WTC11 (cell line): ENCODE results near the gene PTPN13. TPM values are rescaled to one million over a fixed set of nuclear protein-coding genes. Genes with fewer than 3 reads are reported as not detected.

Source experiments
- ATAC-seq: fragments of 200-7000 bp; cut with Tn5 transposase; 2 replicates; pipeline ENCODE4 v1.10.0; 2021; ENCODE audit warnings: mild to moderate bottlenecking, moderate library complexity
- CTCF ChIA-PET: fragments of 300-600 bp; sonication (Branson Sonifier 250); formaldehyde crosslinking; loops from one replicate; lab custom pipeline; 2021; ENCODE audit warnings: antibody characterized with exemption; lab: Charles Lee
- POLR2A ChIA-PET: fragments of 350-600 bp; sonication (Branson Sonifier 250); formaldehyde crosslinking; loops from one replicate; lab custom pipeline; 2021; ENCODE audit warnings: antibody characterized with exemption; lab: Charles Lee
- DNase-seq: peaks from one replicate; pipeline ENCODE4 v3.0.0; 2021; ENCODE audit warnings: low spot score
- H3K27ac Mint-ChIP-seq: 2 replicates; pipeline ENCODE4 v1.8.0; 2021; ENCODE audit warnings: mixed read lengths
- H3K27me3 Mint-ChIP-seq: 2 replicates; pipeline ENCODE4 v1.8.0; 2021; ENCODE audit warnings: low read depth, mild to moderate bottlenecking, moderate library complexity, mixed read lengths
- H3K36me3 Mint-ChIP-seq: 2 replicates; pipeline ENCODE4 v1.8.0; 2021; ENCODE audit warnings: mixed read lengths
- H3K4me1 Mint-ChIP-seq: 2 replicates; pipeline ENCODE4 v1.8.0; 2022; ENCODE audit warnings: mixed read lengths
- H3K4me3 Mint-ChIP-seq: 2 replicates; pipeline ENCODE4 v1.8.0; 2021; ENCODE audit warnings: mild to moderate bottlenecking, moderate library complexity, mixed read lengths
- H3K9me3 Mint-ChIP-seq: 2 replicates; pipeline ENCODE4 v1.8.0; 2021; ENCODE audit warnings: mixed read lengths
- ELF4 ChIP-seq: sonication (generic); formaldehyde crosslinking; IDR thresholded peaks from 2 replicates; pipeline ENCODE4 v1.8.1; 2022; ENCODE audit warnings: low read depth, mild to moderate bottlenecking, moderate library complexity, missing genetic modification reagents
- ESRRA ChIP-seq: sonication (generic); formaldehyde crosslinking; IDR thresholded peaks from 2 replicates; pipeline ENCODE4 v1.8.1; 2022; ENCODE audit warnings: mild to moderate bottlenecking, missing genetic modification reagents, borderline replicate concordance
- MYBL2 ChIP-seq: sonication (generic); formaldehyde crosslinking; IDR thresholded peaks from 2 replicates; pipeline ENCODE4 v1.8.1; 2023; ENCODE audit warnings: mild to moderate bottlenecking, moderate library complexity, missing genetic modification reagents
- NFATC4 ChIP-seq: fragments of 250-450 bp; sonication (Bioruptor Pico); IDR thresholded peaks from 2 replicates; pipeline ENCODE4 v1.9.0; 2021; ENCODE audit warnings: mild to moderate bottlenecking
- NR1H2 ChIP-seq: sonication (generic); formaldehyde crosslinking; IDR thresholded peaks from 2 replicates; pipeline ENCODE4 v1.9.0; 2021; ENCODE audit warnings: mild to moderate bottlenecking, moderate library complexity, missing genetic modification reagents
- PRRX2 ChIP-seq: fragments of 250-450 bp; sonication (Bioruptor Pico); IDR thresholded peaks from 2 replicates; pipeline ENCODE4 v1.8.0; 2021; ENCODE audit warnings: mild to moderate bottlenecking
- TCF7 ChIP-seq: sonication (generic); formaldehyde crosslinking; IDR thresholded peaks from 2 replicates; pipeline ENCODE4 v1.8.0; 2022; ENCODE audit warnings: mild to moderate bottlenecking, low read depth, missing genetic modification reagents, moderate library complexity
- TP53 ChIP-seq: sonication (generic); formaldehyde crosslinking; IDR thresholded peaks from 2 replicates; pipeline ENCODE4 v1.8.1; 2023; ENCODE audit warnings: mild to moderate bottlenecking, missing genetic modification reagents
- ZNF138 ChIP-seq: sonication (generic); formaldehyde crosslinking; conservative IDR thresholded peaks from 2 replicates; pipeline ENCODE4 v1.8.1; 2022; ENCODE audit warnings: mild to moderate bottlenecking, moderate library complexity, missing genetic modification reagents
- ZNF317 ChIP-seq: sonication (generic); formaldehyde crosslinking; IDR thresholded peaks from 2 replicates; pipeline ENCODE4 v1.8.1; 2023; ENCODE audit warnings: low read depth, mild to moderate bottlenecking, moderate library complexity, missing genetic modification reagents, borderline replicate concordance
- ZNF396 ChIP-seq: fragments of 250-450 bp; sonication (Bioruptor Pico); IDR thresholded peaks from 2 replicates; pipeline ENCODE4 v1.8.0; 2021; ENCODE audit warnings: mild to moderate bottlenecking, moderate library complexity, borderline replicate concordance
- ZNF423 ChIP-seq: fragments of 250-450 bp; sonication (Bioruptor Pico); IDR thresholded peaks from 2 replicates; pipeline ENCODE4 v2.1.2; 2022; ENCODE audit warnings: mild to moderate bottlenecking, moderate library complexity
- ZNF671 ChIP-seq: fragments of 250-450 bp; sonication (Bioruptor Pico); IDR thresholded peaks from 2 replicates; pipeline ENCODE4 v1.8.0; 2021; ENCODE audit warnings: mild to moderate bottlenecking
- total RNA-seq: library from RNA; stranded (reverse); gene quantifications from 3 replicates; pipeline ENCODE4 v1.2.3, GENCODE V29; 2021
- TF ChIP-seq, protein P1 (sequence below): sonication (generic); formaldehyde crosslinking; IDR thresholded peaks from 2 replicates; pipeline ENCODE4 v1.8.0; 2022; ENCODE audit warnings: mild to moderate bottlenecking, missing genetic modification reagents
- TF ChIP-seq, protein P2 (sequence below): sonication (generic); formaldehyde crosslinking; IDR thresholded peaks from 2 replicates; pipeline ENCODE4 v1.8.0; 2022; ENCODE audit warnings: missing genetic modification reagents
- TF ChIP-seq, protein P3 (sequence below): sonication (generic); formaldehyde crosslinking; IDR thresholded peaks from 2 replicates; pipeline ENCODE4 v1.8.1; 2022; ENCODE audit warnings: low read depth, missing genetic modification reagents, borderline replicate concordance
- TF ChIP-seq, protein P4 (sequence below): sonication (generic); formaldehyde crosslinking; IDR thresholded peaks from 2 replicates; pipeline ENCODE4 v1.8.0; 2022; ENCODE audit warnings: mild to moderate bottlenecking, missing genetic modification reagents
- TF ChIP-seq, protein P5 (sequence below): sonication (generic); formaldehyde crosslinking; IDR thresholded peaks from 2 replicates; pipeline ENCODE4 v1.8.1; 2022; ENCODE audit warnings: mild to moderate bottlenecking, missing genetic modification reagents, moderate library complexity, borderline replicate concordance
- TF ChIP-seq, protein P6 (sequence below): sonication (generic); formaldehyde crosslinking; IDR thresholded peaks from 2 replicates; pipeline ENCODE4 v1.8.1; 2022; ENCODE audit warnings: low read depth, mild to moderate bottlenecking, moderate library complexity, missing genetic modification reagents, borderline replicate concordance

The PTPN13 gene
- total RNA-seq, 1 experiment from 2014 or later, result 49.7 TPM

DNA sequence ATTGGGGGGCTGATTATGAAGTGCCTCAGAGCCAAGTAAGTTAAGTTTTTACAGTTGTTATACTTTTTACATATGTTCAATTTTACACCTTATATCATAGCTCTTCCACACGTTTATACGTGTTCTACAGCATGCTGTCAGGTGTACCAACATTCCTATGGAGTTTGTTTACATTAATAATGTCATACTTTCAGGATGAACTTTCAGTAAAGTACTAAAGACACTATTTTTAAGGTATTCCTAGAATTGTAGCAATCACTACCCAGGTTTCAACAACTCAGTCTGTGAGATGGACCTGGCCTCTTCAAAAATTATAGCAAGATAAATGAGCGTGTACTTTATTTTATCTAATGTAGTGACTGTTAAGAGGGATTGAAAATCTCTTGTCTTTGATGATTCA is 92.6 kb downstream of the PTPN13 start:
- DNase-seq, result no peak
- TF ChIP-seq, protein P1, sequence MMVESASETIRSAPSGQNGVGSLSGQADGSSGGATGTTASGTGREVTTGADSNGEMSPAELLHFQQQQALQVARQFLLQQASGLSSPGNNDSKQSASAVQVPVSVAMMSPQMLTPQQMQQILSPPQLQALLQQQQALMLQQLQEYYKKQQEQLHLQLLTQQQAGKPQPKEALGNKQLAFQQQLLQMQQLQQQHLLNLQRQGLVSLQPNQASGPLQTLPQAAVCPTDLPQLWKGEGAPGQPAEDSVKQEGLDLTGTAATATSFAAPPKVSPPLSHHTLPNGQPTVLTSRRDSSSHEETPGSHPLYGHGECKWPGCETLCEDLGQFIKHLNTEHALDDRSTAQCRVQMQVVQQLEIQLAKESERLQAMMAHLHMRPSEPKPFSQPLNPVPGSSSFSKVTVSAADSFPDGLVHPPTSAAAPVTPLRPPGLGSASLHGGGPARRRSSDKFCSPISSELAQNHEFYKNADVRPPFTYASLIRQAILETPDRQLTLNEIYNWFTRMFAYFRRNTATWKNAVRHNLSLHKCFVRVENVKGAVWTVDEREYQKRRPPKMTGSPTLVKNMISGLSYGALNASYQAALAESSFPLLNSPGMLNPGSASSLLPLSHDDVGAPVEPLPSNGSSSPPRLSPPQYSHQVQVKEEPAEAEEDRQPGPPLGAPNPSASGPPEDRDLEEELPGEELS, result no peak
- no peak for TF ChIP-seq ESRRA
- TF ChIP-seq, protein P2, sequence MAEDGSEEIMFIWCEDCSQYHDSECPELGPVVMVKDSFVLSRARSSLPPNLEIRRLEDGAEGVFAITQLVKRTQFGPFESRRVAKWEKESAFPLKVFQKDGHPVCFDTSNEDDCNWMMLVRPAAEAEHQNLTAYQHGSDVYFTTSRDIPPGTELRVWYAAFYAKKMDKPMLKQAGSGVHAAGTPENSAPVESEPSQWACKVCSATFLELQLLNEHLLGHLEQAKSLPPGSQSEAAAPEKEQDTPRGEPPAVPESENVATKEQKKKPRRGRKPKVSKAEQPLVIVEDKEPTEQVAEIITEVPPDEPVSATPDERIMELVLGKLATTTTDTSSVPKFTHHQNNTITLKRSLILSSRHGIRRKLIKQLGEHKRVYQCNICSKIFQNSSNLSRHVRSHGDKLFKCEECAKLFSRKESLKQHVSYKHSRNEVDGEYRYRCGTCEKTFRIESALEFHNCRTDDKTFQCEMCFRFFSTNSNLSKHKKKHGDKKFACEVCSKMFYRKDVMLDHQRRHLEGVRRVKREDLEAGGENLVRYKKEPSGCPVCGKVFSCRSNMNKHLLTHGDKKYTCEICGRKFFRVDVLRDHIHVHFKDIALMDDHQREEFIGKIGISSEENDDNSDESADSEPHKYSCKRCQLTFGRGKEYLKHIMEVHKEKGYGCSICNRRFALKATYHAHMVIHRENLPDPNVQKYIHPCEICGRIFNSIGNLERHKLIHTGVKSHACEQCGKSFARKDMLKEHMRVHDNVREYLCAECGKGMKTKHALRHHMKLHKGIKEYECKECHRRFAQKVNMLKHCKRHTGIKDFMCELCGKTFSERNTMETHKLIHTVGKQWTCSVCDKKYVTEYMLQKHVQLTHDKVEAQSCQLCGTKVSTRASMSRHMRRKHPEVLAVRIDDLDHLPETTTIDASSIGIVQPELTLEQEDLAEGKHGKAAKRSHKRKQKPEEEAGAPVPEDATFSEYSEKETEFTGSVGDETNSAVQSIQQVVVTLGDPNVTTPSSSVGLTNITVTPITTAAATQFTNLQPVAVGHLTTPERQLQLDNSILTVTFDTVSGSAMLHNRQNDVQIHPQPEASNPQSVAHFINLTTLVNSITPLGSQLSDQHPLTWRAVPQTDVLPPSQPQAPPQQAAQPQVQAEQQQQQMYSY (CRISPR knock-in tag), result no peak
- no peak for TF ChIP-seq ZNF671 (CRISPR knock-in tag)
- no peak for TF ChIP-seq ZNF317 (CRISPR knock-in tag)
- TF ChIP-seq, all 79 proteins: peak for 0
- no peak overlapping the region for H3K27ac Mint-ChIP-seq
- no peak overlapping the region for H3K4me3 Mint-ChIP-seq
- ChIA-PET CTCF (interaction anchor here (0.9 to 1.1 kb wide), 2 partner anchors 188 to 192 kb away, joined by 3 to 4 read pairs; no protein-coding TSS in a partner anchor), POLR2A (no interaction called here)
- no peaks in the 10 kb centered on the region for H3K27me3 Mint-ChIP-seq
- H3K9me3 Mint-ChIP-seq, result no peaks in the 10 kb centered on the region
- peaks cover 7% of the 10 kb centered on the region; the same call in 1 of the 2 replicates for H3K36me3 Mint-ChIP-seq
- peaks cover 13% of the 10 kb centered on the region for H3K4me1 Mint-ChIP-seq
- no peak for ATAC-seq

DNA sequence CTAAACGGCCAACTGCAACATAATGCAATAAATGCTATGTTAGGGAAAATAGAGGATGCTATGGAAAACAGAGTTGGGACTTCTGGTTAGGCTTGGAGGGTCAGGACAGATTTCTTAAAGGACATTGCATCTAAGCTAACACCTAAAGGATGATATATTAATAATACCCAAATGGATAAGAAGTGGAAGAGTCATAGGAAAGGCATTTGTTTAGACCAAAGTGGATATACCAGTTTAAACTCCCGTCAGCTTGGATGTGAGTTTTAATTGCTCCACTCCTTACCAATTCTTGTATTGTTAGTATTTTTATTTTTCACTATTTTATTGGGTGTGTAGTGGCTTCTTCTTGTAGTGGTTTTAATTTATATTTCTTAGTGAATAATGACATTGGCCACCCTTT is 93.9 kb downstream of the PTPN13 start:
- peaks cover 13% of the 10 kb centered on the region for H3K4me1 Mint-ChIP-seq
- TF ChIP-seq, protein P3, sequence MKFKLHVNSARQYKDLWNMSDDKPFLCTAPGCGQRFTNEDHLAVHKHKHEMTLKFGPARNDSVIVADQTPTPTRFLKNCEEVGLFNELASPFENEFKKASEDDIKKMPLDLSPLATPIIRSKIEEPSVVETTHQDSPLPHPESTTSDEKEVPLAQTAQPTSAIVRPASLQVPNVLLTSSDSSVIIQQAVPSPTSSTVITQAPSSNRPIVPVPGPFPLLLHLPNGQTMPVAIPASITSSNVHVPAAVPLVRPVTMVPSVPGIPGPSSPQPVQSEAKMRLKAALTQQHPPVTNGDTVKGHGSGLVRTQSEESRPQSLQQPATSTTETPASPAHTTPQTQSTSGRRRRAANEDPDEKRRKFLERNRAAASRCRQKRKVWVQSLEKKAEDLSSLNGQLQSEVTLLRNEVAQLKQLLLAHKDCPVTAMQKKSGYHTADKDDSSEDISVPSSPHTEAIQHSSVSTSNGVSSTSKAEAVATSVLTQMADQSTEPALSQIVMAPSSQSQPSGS (CRISPR knock-in tag), result no peak
- TF ChIP-seq, protein P4, sequence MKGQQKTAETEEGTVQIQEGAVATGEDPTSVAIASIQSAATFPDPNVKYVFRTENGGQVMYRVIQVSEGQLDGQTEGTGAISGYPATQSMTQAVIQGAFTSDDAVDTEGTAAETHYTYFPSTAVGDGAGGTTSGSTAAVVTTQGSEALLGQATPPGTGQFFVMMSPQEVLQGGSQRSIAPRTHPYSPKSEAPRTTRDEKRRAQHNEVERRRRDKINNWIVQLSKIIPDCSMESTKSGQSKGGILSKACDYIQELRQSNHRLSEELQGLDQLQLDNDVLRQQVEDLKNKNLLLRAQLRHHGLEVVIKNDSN (CRISPR knock-in tag), result no peak
- TF ChIP-seq ELF4 (CRISPR knock-in tag) (no peak), ZNF138 (CRISPR knock-in tag) (no peak)
- TF ChIP-seq, protein P5, sequence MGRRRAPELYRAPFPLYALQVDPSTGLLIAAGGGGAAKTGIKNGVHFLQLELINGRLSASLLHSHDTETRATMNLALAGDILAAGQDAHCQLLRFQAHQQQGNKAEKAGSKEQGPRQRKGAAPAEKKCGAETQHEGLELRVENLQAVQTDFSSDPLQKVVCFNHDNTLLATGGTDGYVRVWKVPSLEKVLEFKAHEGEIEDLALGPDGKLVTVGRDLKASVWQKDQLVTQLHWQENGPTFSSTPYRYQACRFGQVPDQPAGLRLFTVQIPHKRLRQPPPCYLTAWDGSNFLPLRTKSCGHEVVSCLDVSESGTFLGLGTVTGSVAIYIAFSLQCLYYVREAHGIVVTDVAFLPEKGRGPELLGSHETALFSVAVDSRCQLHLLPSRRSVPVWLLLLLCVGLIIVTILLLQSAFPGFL, result no peak
- ATAC-seq (no peak), DNase-seq (no peak)
- POLR2A ChIA-PET, result no interaction called here
- CTCF ChIA-PET, result no interaction called here
- no peak overlapping the region for H3K4me3 Mint-ChIP-seq
- no peaks in the 10 kb centered on the region for H3K9me3 Mint-ChIP-seq
- H3K36me3 Mint-ChIP-seq, result peaks cover 7% of the 10 kb centered on the region; the same call in 1 of the 2 replicates
- H3K27me3 Mint-ChIP-seq, result no peaks in the 10 kb centered on the region
- H3K27ac Mint-ChIP-seq, result no peak overlapping the region

DNA sequence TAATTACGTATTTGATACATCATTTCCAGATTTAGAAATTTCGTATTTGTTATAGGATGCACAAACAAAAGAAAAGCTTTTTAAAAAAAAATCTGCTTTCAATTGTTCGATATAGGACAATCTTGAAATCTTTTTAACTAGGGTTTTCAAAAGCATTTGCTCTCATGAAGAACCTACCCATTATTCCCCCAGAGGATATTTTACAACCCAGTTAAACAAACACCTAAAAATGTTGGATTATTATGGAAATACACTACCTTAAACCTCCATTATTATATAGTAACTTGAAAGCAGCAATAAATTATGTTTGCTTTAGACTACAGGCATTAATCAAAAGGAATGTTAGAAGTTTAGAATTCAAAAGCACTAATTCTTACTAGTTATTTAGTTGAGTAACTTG is 110.5 kb downstream of the PTPN13 start:
- no peak overlapping the region for H3K4me3 Mint-ChIP-seq
- no peak overlapping the region for H3K27ac Mint-ChIP-seq
- POLR2A ChIA-PET, result no interaction called here
- H3K9me3 Mint-ChIP-seq, result no peaks in the 10 kb centered on the region
- no peaks in the 10 kb centered on the region for H3K36me3 Mint-ChIP-seq
- no peaks in the 10 kb centered on the region for H3K27me3 Mint-ChIP-seq
- ATAC-seq, result no peak
- no peak for DNase-seq
- CTCF ChIA-PET, result no interaction called here
- H3K4me1 Mint-ChIP-seq, result no peaks in the 10 kb centered on the region
- no peak for TF ChIP-seq NR1H2 (CRISPR knock-in tag)
- no peak for TF ChIP-seq ELF4 (CRISPR knock-in tag)
- no peak for TF ChIP-seq TP53 (CRISPR knock-in tag)
- no peak for TF ChIP-seq ZNF396
- TF ChIP-seq NFATC4, result no peak
- no peak for TF ChIP-seq TCF7 (CRISPR knock-in tag)
- no peak for TF ChIP-seq ZNF423 (CRISPR knock-in tag)
- TF ChIP-seq MYBL2 (CRISPR knock-in tag), result no peak
- TF ChIP-seq PRRX2 (CRISPR knock-in tag), result no peak
- TF ChIP-seq, protein P6, sequence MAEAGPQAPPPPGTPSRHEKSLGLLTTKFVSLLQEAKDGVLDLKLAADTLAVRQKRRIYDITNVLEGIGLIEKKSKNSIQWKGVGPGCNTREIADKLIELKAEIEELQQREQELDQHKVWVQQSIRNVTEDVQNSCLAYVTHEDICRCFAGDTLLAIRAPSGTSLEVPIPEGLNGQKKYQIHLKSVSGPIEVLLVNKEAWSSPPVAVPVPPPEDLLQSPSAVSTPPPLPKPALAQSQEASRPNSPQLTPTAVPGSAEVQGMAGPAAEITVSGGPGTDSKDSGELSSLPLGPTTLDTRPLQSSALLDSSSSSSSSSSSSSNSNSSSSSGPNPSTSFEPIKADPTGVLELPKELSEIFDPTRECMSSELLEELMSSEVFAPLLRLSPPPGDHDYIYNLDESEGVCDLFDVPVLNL (CRISPR knock-in tag), result no peak
